Activated CD4-positive, alpha-beta memory T cell treated with anti-CD3 and anti-CD28 coated beads, Interleukin-2, amount 10 ng/mL, durations not matched to agents 7 days and 5 days (primary cell): ENCODE measurements around the gene RBM5. TPM values are rescaled to one million over a fixed set of nuclear protein-coding genes. Genes with fewer than 3 reads are reported as not detected.
"Not testable (repeated sequence)": the region's sequence is repeated elsewhere in the genome, so short reads cannot be mapped to it uniquely, and the experiment has no call there.

Experiments
- CTCF ChIA-PET: fragments of 350-600 bp; sonication (Branson Sonifier 250); formaldehyde crosslinking; loops from one replicate; lab custom pipeline; 2021; ENCODE audit warnings: antibody characterized with exemption, inconsistent platforms; lab: Charles Lee
- POLR2A ChIA-PET: fragments of 350-600 bp; sonication (Branson Sonifier 250); formaldehyde crosslinking; loops from one replicate; lab custom pipeline; 2021; ENCODE audit warnings: antibody characterized with exemption; lab: Charles Lee
- DNase-seq: peaks from one replicate; pipeline ENCODE4 v3.0.0-alpha.2; 2020
- H3K27ac Mint-ChIP-seq: one replicate; pipeline ENCODE4 v1.8.0; 2021; ENCODE audit warnings: mild to moderate bottlenecking, mixed read lengths
- H3K27me3 Mint-ChIP-seq: one replicate; pipeline ENCODE4 v1.8.0; 2021; ENCODE audit warnings: mixed read lengths
- H3K36me3 Mint-ChIP-seq: one replicate; pipeline ENCODE4 v1.8.0; 2021; ENCODE audit warnings: low read depth, mixed read lengths
- H3K4me1 Mint-ChIP-seq: one replicate; pipeline ENCODE4 v1.8.0; 2021; ENCODE audit warnings: mixed read lengths
- H3K4me3 Mint-ChIP-seq: one replicate; pipeline ENCODE4 v1.8.0; 2021; ENCODE audit warnings: mild to moderate bottlenecking, mixed read lengths
- H3K9me3 Mint-ChIP-seq: one replicate; pipeline ENCODE4 v1.8.0; 2021; ENCODE audit warnings: mixed read lengths
- total RNA-seq, 2 experiments: library from RNA; stranded (reverse); gene quantifications; one replicate each; pipeline ENCODE4 v1.2.3, GENCODE V29; 2021

RBM5 gene
- total RNA-seq, result 100 to 1,000 TPM; 157 to 169 TPM

DNA sequence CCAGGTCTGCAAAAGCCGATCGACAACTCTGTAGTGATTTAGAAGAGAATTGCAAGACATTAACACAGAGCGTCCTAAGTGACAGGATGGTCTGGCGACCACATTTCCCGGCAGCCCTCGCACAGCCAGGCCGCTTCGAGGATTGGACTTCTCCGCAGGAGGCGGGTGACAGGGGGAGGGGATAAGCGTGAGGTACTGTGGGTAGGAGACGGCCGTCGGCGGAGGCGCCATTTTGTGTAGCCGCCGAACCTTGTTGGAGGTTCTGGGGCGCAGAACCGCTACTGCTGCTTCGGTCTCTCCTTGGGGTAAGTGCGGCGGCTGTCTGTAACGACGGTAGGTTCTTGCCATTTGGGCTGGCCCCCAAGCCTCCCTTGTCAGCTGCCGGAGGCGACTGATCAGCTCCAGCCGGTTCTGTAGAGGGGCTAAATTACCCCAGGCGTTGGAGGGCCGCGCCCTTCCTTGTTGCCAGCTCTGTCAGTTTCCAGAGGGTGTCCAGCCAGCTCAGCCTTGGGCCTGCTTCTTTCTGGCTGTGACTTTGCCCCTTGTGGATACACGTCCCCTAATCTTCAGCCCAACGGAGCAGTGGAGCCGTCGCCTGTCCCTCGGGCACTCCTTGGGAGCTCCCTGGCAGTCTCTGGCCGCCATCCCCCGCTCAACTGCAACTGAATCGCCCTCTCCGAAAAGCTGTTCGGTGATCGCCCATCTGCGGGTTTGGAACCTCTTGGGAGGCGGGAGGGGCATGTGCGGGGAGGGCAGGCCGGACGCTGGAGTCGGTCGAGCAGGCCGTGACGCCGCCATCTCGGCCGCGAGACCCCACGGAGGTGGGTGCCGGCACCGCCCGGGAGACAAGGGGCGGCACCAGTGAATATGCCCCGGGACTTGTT is at the start of gene RBM5:
Gene RBM5, plus strand, starts transcription at position 195 of the 884 bp plus-strand sequence. CDS start 1,516 bp downstream, outside the sequence.
- Mint-ChIP-seq H3K36me3 (peaks cover 50% of the 10 kb centered on the region), H3K4me1 (peaks cover 32% of the 10 kb centered on the region), H3K27ac (peak within 1 kb of the TSS; percentile 95), H3K9me3 (no peaks in the 10 kb centered on the region), H3K27me3 (no peaks in the 10 kb centered on the region), H3K4me3 (peak within 1 kb of the TSS; percentile 97)
- CTCF ChIA-PET, result interaction anchor here (1.0 to 1.9 kb wide), 5 partner anchors 12 to 287 kb away, joined by 4 to 6 read pairs (median 5); partner anchors contain the start of gene RBM6
- POLR2A ChIA-PET, result interaction anchor here (0.7 to 2.8 kb wide), 17 partner anchors 11 to 370 kb away, joined by 3 to 20 read pairs (median 4); partner anchors contain the start of genes AMIGO3, IP6K1, MON1A and RASSF1
- DNase-seq, result peak; percentile 95

DNA sequence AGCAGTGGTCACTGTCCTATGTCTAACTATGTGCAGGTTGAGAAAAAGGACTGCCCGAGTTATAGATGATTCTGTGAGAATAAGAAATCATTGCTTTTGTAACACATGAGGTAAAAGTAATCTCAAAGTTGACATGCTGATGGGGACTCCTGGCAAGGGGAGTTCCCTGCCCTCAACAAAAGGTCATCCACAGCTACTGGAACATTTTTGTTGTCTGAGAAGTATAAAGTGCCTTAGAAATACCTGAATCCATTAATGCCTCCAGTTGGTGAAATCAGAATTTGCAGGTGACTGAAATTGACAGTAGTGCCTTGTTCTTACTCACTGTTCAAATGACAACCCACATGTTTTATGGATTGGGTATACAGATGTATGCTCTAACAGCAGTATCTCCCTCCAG is 43.7 kb upstream of the RBM5 start:
- Mint-ChIP-seq H3K36me3 (peaks cover 17% of the 10 kb centered on the region), H3K9me3 (no peaks in the 10 kb centered on the region), H3K4me1 (peaks cover 5% of the 10 kb centered on the region), H3K27me3 (no peaks in the 10 kb centered on the region), H3K27ac (no peak overlapping the region), H3K4me3 (no peak overlapping the region)
- DNase-seq, result no peak
- ChIA-PET CTCF (no interaction called here), POLR2A (no interaction called here)

DNA sequence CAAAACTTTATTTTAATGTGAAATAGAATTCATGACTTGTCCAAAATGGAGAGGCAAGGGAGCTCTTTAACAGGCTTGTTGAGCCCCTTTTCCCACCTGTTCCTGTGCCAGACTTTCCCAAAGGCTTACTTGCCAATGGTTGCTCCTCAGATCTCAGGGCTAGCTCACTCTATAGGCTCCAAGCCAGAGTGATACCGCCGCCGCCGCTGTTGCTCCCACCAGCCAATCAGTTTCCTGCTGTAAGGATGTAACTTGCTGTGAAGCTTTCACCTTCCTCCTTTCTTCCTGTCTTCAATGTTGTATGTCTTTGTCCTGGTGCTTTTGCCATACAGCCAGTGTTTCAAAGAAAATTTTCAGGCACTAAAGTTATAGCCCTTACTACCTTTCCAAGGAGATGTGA is 41.3 kb upstream of the RBM5 start:
- POLR2A ChIA-PET, result interaction anchor here (0.7 kb wide), 1 partner anchor 43 kb away, joined by 3 read pairs; no protein-coding TSS in a partner anchor
- DNase-seq, result no peak
- Mint-ChIP-seq H3K27ac (no peak overlapping the region), H3K36me3 (peaks cover 22% of the 10 kb centered on the region), H3K4me3 (no peak overlapping the region), H3K27me3 (no peaks in the 10 kb centered on the region), H3K9me3 (no peaks in the 10 kb centered on the region), H3K4me1 (peaks cover 4% of the 10 kb centered on the region)
- CTCF ChIA-PET, result no interaction called here

DNA sequence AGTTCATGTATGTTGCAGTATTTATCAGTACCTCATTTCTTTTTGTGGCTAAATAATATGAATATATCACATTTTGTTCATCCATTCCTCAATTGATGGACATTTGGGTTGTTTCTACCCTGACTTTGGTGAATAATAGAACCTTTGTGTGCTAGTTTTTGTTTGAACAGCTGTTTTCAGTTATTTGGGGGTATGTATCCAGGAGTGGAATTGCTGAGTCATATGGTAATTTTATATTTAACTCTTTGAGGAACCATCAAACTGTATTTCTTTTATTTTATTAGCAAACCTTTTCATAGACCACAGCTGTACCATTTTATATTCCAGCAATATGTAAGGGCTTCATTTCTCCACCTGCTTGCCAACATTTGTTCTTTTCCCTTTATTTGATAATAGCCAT is 38.4 kb upstream of the RBM5 start:
- Mint-ChIP-seq H3K27ac (no peak overlapping the region), H3K4me1 (peaks cover 4% of the 10 kb centered on the region), H3K4me3 (no peak overlapping the region), H3K27me3 (no peaks in the 10 kb centered on the region), H3K36me3 (peaks cover 34% of the 10 kb centered on the region), H3K9me3 (no peaks in the 10 kb centered on the region)
- POLR2A ChIA-PET, result no interaction called here
- CTCF ChIA-PET, result no interaction called here
- DNase-seq, result no peak

DNA sequence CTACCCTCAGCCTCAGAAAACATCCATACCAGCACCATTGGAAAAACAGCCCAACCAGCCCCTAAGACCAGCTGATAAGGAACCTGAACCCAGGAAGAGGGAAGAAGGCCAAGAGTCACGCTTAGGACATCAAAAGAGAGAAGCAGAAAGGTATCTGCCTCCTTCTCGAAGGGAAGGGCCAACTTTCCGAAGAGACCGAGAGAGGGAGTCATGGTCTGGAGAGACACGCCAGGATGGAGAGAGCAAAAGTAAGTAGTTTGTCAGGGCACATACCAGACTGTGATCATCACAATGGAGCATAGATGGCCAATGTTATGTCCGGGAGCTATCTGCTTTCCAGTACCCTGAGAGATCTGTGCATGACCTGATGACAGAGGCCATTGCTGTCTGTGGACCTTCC is 31.0 kb upstream of the RBM5 start:
- Mint-ChIP-seq H3K27me3 (no peaks in the 10 kb centered on the region), H3K36me3 (peaks cover 67% of the 10 kb centered on the region), H3K27ac (no peak overlapping the region), H3K4me3 (no peak overlapping the region), H3K4me1 (no peaks in the 10 kb centered on the region), H3K9me3 (no peaks in the 10 kb centered on the region)
- CTCF ChIA-PET, result no interaction called here
- DNase-seq, result no peak
- POLR2A ChIA-PET, result no interaction called here

DNA sequence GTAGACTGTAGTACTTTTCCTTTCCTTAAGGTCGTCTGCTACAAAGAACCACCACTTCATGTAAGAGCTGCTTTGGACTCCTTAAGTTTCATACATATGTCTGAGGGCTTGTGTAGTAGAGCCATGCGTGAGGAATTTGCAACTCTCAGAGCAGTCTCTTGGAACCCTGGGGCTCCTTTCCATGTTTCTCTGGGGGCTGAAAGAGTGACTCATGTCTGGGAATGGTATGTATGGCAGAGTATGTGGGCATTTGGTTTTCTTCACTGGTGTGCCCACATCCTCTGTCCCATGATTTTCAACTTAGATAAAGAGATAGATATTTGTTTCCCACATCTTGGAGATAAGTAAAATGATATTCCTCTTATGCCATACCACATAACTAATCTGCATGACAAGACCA is 20.6 kb upstream of the RBM5 start:
- ChIA-PET POLR2A (interaction anchor here (1.0 kb wide), 2 partner anchors 11 to 20 kb away, joined by 3 read pairs; no protein-coding TSS in a partner anchor), CTCF (interaction anchor here (1.1 kb wide), 1 partner anchor 12 kb away, joined by 4 read pairs; no protein-coding TSS in a partner anchor)
- no peaks in the 10 kb centered on the region for H3K27me3 Mint-ChIP-seq
- peaks cover 61% of the 10 kb centered on the region for H3K36me3 Mint-ChIP-seq
- no peak overlapping the region for H3K27ac Mint-ChIP-seq
- no peaks in the 10 kb centered on the region for H3K4me1 Mint-ChIP-seq
- DNase-seq, result no peak
- H3K4me3 Mint-ChIP-seq, result no peak overlapping the region
- no peaks in the 10 kb centered on the region for H3K9me3 Mint-ChIP-seq

DNA sequence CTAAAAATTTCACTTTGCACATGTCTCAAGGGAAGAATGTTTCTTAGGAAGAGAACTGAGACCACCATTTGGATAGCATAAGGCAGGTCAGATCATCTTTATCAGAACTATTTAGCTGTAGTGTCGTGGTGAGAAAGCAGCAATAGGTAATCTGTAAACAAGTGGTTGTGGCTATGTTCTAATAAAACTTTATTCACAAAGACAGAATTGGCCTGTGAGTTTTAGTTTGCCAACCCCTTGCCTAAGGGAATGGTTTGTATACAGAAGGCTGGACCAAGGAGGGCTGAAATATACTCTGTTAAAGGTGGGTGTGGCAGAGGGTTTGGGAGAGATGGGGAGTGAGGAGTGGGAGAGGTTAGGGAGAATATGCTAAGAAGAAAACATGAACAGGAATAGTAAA is 10.6 kb upstream of the RBM5 start:
- Mint-ChIP-seq H3K27me3 (no peaks in the 10 kb centered on the region), H3K36me3 (peaks cover 31% of the 10 kb centered on the region), H3K27ac (peak overlapping the region; percentile 55), H3K9me3 (no peaks in the 10 kb centered on the region), H3K4me1 (peaks cover 22% of the 10 kb centered on the region), H3K4me3 (no peak overlapping the region)
- no peak for DNase-seq
- POLR2A ChIA-PET, result interaction anchor here (2.2 kb wide), 1 partner anchor 11 kb away, joined by 8 read pairs; the partner anchor contains the start of gene RBM5
- CTCF ChIA-PET, result no interaction called here

DNA sequence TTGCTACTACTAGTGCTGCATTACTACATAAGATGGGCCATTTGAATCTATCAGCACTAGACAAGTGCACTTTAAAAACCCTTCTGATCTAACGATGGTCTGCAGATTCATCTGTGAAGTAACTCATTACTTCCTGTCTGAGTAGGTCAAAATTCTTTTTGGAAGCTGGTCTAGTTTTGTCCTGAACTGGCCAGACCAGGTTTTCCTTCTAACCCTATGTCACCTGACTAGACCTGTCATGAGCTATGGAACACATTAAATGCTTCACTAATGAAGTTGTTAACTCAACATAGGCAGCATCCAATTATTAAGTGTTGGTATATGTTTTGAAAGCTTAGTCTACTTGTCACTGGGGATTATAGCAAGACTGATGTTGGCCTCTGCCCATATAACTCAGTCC is 10.1 kb upstream of the RBM5 start:
- H3K4me3 Mint-ChIP-seq, result no peak overlapping the region
- ChIA-PET CTCF (interaction anchor here (0.5 kb wide), 1 partner anchor 9 kb away, joined by 3 read pairs; no protein-coding TSS in a partner anchor), POLR2A (interaction anchor here (1.1 to 2.2 kb wide), 2 partner anchors 10 to 11 kb away, joined by 3 to 8 read pairs; partner anchors contain the start of gene RBM5)
- H3K9me3 Mint-ChIP-seq, result no peaks in the 10 kb centered on the region
- DNase-seq, result no peak
- H3K4me1 Mint-ChIP-seq, result peaks cover 25% of the 10 kb centered on the region
- peaks cover 26% of the 10 kb centered on the region for H3K36me3 Mint-ChIP-seq
- H3K27me3 Mint-ChIP-seq, result no peaks in the 10 kb centered on the region
- peak overlapping the region; percentile 4 for H3K27ac Mint-ChIP-seq

DNA sequence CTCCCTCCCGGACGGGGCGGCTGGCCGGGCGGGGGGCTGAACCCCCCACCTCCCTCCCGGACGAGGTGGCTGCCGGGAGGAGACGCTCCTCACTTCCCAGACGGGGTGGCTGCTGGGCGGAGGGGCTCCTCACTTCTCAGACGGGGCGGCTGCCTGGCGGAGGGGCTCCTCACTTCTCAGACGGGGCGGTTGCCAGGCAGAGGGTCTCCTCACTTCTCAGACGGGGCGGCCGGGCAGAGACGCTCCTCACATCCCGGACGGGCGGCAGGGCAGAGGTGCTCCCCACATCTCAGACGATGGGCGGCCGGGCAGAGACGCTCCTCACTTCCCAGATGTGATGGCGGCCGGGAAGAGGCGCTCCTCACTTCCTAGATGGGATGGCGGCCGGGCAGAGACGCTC is 3.8 kb upstream of the RBM5 start:
- POLR2A ChIA-PET, result not testable (repeated sequence)

DNA sequence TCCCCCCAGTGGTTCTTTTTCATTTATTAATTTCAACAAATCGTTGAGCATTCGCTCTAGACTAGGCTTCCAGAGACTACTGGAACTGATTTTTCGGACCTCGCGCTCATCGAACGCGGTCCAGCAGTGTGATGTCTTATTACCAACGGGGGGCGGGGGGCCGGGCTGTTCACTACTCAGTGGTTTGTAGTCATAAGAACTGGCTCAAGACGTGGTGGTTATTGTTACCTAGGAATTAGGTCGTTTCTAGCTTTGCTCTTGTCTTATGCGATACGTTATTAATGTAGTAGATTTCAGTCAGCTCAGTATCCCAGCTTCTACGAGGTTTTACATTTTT is 858 bp downstream of the RBM5 start:
- Mint-ChIP-seq H3K27ac (peak overlapping the region; percentile 95), H3K4me1 (peaks cover 33% of the 10 kb centered on the region), H3K4me3 (peak overlapping the region; percentile 97), H3K9me3 (no peaks in the 10 kb centered on the region), H3K36me3 (peaks cover 54% of the 10 kb centered on the region), H3K27me3 (no peaks in the 10 kb centered on the region)
- ChIA-PET CTCF (interaction anchor here (1.0 to 1.9 kb wide), 6 partner anchors 12 to 288 kb away, joined by 4 to 6 read pairs (median 4); partner anchors contain the start of gene RBM6), POLR2A (interaction anchor here (0.8 to 2.8 kb wide), 16 partner anchors 11 to 678 kb away, joined by 3 to 20 read pairs (median 4); partner anchors contain the start of genes IP6K1, MON1A, RASSF1 and RBM6)
- no peak for DNase-seq

More for the DNA sequence above, 3.8 kb upstream of the RBM5 start:
- DNase-seq, H3K9me3 Mint-ChIP-seq, CTCF ChIA-PET, H3K27me3 Mint-ChIP-seq, H3K27ac Mint-ChIP-seq, H3K4me3 Mint-ChIP-seq: not testable (repeated sequence)
- Mint-ChIP-seq H3K36me3 (peaks cover 14% of the 10 kb centered on the region), H3K4me1 (peaks cover 19% of the 10 kb centered on the region)

DNA sequence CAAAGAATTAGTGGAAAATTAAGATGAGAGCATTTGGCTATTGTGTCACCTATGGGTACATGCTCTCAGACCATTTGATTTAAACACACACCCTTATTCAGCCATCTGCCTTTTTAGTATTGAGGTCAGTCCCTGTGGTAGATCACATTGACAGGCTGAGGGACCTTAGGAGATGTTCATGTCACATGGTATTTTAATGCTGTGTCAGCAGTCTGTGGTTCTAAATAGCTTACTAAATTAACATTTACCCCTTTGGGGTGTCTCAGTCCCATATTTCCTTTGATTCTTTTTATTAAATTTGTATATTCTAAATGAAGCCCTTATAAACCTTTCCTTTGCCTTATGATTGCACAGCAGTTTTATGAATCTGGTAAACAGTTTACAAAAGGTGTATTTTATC is 2.3 kb downstream of the RBM5 start:
- Mint-ChIP-seq H3K4me1 (peaks cover 46% of the 10 kb centered on the region), H3K9me3 (no peaks in the 10 kb centered on the region), H3K27ac (peak overlapping the region; percentile 10), H3K4me3 (no peak overlapping the region), H3K27me3 (no peaks in the 10 kb centered on the region), H3K36me3 (peaks cover 67% of the 10 kb centered on the region)
- ChIA-PET CTCF (interaction anchor here (1.9 kb wide), 1 partner anchor 135 kb away, joined by 6 read pairs; no protein-coding TSS in a partner anchor), POLR2A (interaction anchor here (0.7 to 2.8 kb wide), 7 partner anchors 9 to 151 kb away, joined by 3 to 20 read pairs (median 4); partner anchors contain the start of gene RBM6)
- no peak for DNase-seq

DNA sequence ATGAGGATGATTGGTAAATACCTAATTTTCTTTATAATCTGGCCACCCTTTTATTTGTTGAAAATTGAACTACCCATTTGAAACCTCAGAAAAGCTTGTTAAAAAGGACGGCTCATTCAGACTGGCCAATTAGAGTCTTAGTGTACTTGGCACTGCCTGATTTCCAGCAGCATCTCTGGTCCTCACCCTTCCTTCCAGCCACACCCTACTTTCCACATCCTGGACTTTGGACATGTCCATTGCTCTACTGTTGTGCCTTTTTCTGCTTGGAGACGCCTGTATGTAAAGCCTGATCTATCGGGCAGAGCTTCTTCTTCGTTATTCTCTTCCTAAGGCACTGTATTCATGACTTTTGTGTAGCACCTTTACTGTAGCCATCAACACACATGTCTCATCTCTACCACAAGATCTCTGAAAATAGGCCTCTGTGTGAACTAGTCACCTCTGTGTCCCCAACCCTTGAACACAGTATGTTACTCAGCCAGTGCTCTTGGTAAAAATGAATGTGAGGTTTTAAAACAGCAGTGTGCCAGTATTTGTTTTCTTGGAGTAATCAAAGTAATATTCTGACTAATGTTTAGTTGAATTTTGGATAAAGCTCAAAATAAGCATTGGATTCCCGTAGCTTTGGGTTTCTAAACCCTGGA is 6.8 kb downstream of the RBM5 start:
- H3K27me3 Mint-ChIP-seq, result no peaks in the 10 kb centered on the region
- H3K9me3 Mint-ChIP-seq, result no peaks in the 10 kb centered on the region
- H3K27ac Mint-ChIP-seq, result peak overlapping the region; percentile 32
- POLR2A ChIA-PET, result interaction anchor here (0.9 kb wide), 1 partner anchor 8 kb away, joined by 3 read pairs; no protein-coding TSS in a partner anchor
- CTCF ChIA-PET, result interaction anchor here (0.6 kb wide), 1 partner anchor 313 kb away, joined by 3 read pairs; no protein-coding TSS in a partner anchor
- peaks cover 83% of the 10 kb centered on the region for H3K36me3 Mint-ChIP-seq
- no peak overlapping the region for H3K4me3 Mint-ChIP-seq
- no peak for DNase-seq
- H3K4me1 Mint-ChIP-seq, result peaks cover 36% of the 10 kb centered on the region
